ENCODE data around the gene LCN9.

- TF ChIP-seq MAZ (IDR thresholded peaks at IDR 0.05; ENCODE audit: borderline replicate concordance, low read depth, low read length) (no peak), MAZ (CRISPR knock-in tag; IDR thresholded peaks at IDR 0.05; ENCODE audit: low read depth) (no peak), POLR2A (IDR thresholded peaks at IDR 0.05; ENCODE audit: insufficient read depth in 1 of 2, low read depth in 2 of 2, low read length in 2 of 2) (no peak), FOXP1 (IDR thresholded peaks at IDR 0.05) (no peak), FOXP1 (CRISPR knock-in tag; IDR thresholded peaks at IDR 0.05) (no peak), EP300 (IDR thresholded peaks at IDR 0.05; ENCODE audit: low read depth in 2 of 2, low read length in 2 of 2) (no peak), EP300 (CRISPR knock-in tag; IDR thresholded peaks at IDR 0.05; ENCODE audit: borderline replicate concordance) (no peak)
- TF ChIP-seq, protein P1, sequence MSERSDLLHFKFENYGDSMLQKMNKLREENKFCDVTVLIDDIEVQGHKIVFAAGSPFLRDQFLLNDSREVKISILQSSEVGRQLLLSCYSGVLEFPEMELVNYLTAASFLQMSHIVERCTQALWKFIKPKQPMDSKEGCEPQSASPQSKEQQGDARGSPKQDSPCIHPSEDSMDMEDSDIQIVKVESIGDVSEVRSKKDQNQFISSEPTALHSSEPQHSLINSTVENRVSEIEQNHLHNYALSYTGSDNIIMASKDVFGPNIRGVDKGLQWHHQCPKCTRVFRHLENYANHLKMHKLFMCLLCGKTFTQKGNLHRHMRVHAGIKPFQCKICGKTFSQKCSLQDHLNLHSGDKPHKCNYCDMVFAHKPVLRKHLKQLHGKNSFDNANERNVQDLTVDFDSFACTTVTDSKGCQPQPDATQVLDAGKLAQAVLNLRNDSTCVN (CRISPR knock-in tag; IDR thresholded peaks at IDR 0.05; ENCODE audit: borderline replicate concordance) = no peak
- TF ChIP-seq, protein P2, sequence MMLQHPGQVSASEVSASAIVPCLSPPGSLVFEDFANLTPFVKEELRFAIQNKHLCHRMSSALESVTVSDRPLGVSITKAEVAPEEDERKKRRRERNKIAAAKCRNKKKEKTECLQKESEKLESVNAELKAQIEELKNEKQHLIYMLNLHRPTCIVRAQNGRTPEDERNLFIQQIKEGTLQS (CRISPR knock-in tag; IDR thresholded peaks at IDR 0.05) = no peak
Observed at GRCh38 chr9:135695642-135696041, 32.5 kb downstream of the LCN9 start.
